ENCODE measurements around the gene TSEN54. TPM values are rescaled to one million over a fixed set of nuclear protein-coding genes. Genes with fewer than 3 reads are reported as not detected.

TSEN54 gene
- total and polyA plus RNA-seq, 2 donors from 2014 or later, result 25.8 to 33.8 TPM

DNA sequence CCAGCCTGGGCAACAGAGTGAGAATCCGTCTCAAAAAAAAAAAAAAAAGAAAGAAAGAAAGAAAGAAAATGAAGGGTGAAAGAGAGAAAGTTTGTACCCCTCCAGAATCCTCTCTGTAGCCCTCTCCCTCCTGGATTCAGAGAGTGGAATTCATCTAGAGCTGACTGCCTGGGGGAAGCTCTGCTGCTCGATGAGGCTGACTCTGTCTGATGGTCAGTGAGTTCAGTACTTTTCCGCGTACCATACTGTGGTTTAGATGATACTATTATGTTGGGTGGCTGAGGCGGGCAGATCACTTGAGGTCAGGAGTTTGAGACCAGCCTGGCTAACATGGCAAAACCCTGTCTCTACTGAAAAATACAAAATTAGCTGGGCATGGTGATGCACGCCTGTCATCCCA, 45.1 kb upstream of the TSEN54 start:
- Histone ChIP-seq H3K27me3 (ENCODE audit: control insufficient read depth, insufficient read depth, low read length) (no peaks in the 10 kb centered on the region), H3K4me3 (ENCODE audit: low read length in 3 of 3) (no peak overlapping the region), H3K9ac (ENCODE audit: low read length in 3 of 3) (no peak overlapping the region), H3K4me1 (ENCODE audit: control insufficient read depth in 2 of 3, insufficient read depth in 2 of 3, low read depth in 1 of 3, low read length in 3 of 3) (peaks cover 3 to 21% (median 7%) of the 10 kb centered on the region in 3 donors), H3K36me3 (ENCODE audit: control insufficient read depth in 2 of 3, insufficient read depth in 3 of 3, low read length in 3 of 3) (peaks cover 2 to 20% (median 5%) of the 10 kb centered on the region in 3 donors), H3K9me3 (ENCODE audit: control insufficient read depth in 2 of 3, insufficient read depth in 1 of 3, low read length in 3 of 3) (no peaks in the 10 kb centered on the region), H3K27ac (ENCODE audit: low read depth in 2 of 2, low read length in 2 of 2) (no peak overlapping the region)
- DNase-seq (no peak), FAIRE-seq (no peak)
- TF ChIP-seq, protein P1, sequence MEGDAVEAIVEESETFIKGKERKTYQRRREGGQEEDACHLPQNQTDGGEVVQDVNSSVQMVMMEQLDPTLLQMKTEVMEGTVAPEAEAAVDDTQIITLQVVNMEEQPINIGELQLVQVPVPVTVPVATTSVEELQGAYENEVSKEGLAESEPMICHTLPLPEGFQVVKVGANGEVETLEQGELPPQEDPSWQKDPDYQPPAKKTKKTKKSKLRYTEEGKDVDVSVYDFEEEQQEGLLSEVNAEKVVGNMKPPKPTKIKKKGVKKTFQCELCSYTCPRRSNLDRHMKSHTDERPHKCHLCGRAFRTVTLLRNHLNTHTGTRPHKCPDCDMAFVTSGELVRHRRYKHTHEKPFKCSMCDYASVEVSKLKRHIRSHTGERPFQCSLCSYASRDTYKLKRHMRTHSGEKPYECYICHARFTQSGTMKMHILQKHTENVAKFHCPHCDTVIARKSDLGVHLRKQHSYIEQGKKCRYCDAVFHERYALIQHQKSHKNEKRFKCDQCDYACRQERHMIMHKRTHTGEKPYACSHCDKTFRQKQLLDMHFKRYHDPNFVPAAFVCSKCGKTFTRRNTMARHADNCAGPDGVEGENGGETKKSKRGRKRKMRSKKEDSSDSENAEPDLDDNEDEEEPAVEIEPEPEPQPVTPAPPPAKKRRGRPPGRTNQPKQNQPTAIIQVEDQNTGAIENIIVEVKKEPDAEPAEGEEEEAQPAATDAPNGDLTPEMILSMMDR (IDR thresholded peaks at IDR 0.05; ENCODE audit: borderline replicate concordance, extremely low read depth, insufficient read depth), result no peak
- intact Hi-C loops (cut with DNase I), result no loop called here

DNA sequence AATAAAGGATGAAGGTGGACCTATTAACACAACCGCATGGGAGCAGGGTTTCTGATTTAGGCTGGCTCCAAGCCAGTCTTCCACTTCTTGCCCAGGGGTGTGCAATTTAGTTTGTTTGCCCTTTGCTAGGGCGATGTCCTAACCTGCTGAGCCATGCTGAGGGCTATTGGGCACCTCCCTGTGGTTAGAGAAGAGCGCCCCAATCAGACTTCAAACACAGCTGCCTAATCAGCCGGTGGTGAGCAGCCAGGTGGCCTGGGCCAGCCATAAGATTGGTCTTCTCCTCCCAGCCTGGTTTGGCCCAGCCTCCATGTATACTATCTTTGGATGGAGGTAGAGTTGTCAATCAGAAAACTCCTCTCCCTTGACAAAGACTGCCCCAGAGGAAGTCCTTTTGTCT, 44.2 kb upstream of the TSEN54 start:
- FAIRE-seq (no peak), DNase-seq (no peak)
- no peaks in the 10 kb centered on the region for H3K27me3 ChIP-seq (ENCODE audit: control insufficient read depth, insufficient read depth, low read length)
- H3K27ac ChIP-seq (ENCODE audit: low read depth in 2 of 2, low read length in 2 of 2), result no peak overlapping the region
- H3K4me3 ChIP-seq (ENCODE audit: low read length in 3 of 3), result no peak overlapping the region
- H3K9ac ChIP-seq (ENCODE audit: low read length in 3 of 3), result no peak overlapping the region
- H3K4me1 ChIP-seq (ENCODE audit: control insufficient read depth in 2 of 3, insufficient read depth in 2 of 3, low read depth in 1 of 3, low read length in 3 of 3), result peaks cover 10 to 29% (median 15%) of the 10 kb centered on the region in 3 donors
- TF ChIP-seq, protein P1 (IDR thresholded peaks at IDR 0.05; ENCODE audit: borderline replicate concordance, extremely low read depth, insufficient read depth), result no peak
- H3K9me3 ChIP-seq (ENCODE audit: control insufficient read depth in 2 of 3, insufficient read depth in 1 of 3, low read length in 3 of 3), result no peaks in the 10 kb centered on the region
- H3K36me3 ChIP-seq (ENCODE audit: control insufficient read depth in 2 of 3, insufficient read depth in 3 of 3, low read length in 3 of 3), result peaks cover 2 to 20% (median 5%) of the 10 kb centered on the region in 3 donors
- intact Hi-C loops (cut with DNase I), result no loop called here

DNA sequence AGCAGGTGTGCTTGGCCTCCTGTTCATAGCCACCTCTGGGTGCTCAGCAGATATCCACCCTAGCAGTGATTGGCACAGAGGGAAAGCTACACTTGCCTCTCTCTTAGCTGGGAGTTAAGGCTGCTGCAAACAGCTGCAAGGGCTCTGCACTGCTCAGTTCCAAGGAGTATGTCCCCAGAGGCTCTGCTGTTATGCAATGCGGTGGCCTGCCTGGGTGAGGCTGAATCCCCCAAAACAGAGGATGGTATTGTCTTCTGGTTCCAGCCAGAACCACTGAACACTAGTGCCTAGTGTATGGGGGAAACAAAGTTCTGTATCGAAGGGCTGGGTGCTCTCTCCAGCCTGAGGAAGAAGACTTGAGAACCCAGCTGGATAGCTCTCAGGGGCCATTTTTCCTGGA, 43.1 kb upstream of the TSEN54 start:
- FAIRE-seq (no peak), DNase-seq (no peak)
- Histone ChIP-seq H3K9ac (ENCODE audit: low read length in 3 of 3) (no peak overlapping the region), H3K9me3 (ENCODE audit: control insufficient read depth in 2 of 3, insufficient read depth in 1 of 3, low read length in 3 of 3) (no peaks in the 10 kb centered on the region), H3K36me3 (ENCODE audit: control insufficient read depth in 2 of 3, insufficient read depth in 3 of 3, low read length in 3 of 3) (peaks cover 2 to 20% (median 5%) of the 10 kb centered on the region in 3 donors), H3K4me3 (ENCODE audit: low read length in 3 of 3) (no peak overlapping the region), H3K27ac (ENCODE audit: low read depth in 2 of 2, low read length in 2 of 2) (no peak overlapping the region), H3K4me1 (ENCODE audit: control insufficient read depth in 2 of 3, insufficient read depth in 2 of 3, low read depth in 1 of 3, low read length in 3 of 3) (peaks cover 14 to 33% (median 18%) of the 10 kb centered on the region in 3 donors), H3K27me3 (ENCODE audit: control insufficient read depth, insufficient read depth, low read length) (no peaks in the 10 kb centered on the region)
- intact Hi-C loops (cut with DNase I), result no loop called here
- TF ChIP-seq, protein P1 (IDR thresholded peaks at IDR 0.05; ENCODE audit: borderline replicate concordance, extremely low read depth, insufficient read depth), result no peak

DNA sequence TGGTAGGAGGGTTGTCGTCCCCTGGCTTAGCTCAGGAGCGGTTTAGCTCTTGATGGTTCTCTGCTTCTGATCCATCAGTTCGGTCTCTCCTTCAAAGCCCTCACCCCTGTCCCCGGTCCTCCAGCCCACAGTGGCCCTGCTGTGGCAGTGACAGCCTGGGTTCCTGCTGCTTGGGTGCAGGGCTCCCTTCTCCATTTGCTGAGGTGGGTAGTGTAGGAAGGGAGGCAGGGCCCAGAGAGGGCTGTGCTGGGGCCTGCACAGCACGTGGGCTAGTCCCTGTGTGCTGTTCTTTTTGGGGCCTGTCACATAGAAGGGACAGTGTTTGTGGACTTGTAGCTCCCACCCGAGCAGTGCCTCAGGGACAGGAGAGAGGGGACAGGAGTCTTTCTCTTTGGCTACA, 41.6 kb upstream of the TSEN54 start:
- peaks cover 2 to 20% (median 5%) of the 10 kb centered on the region in 3 donors for H3K36me3 ChIP-seq (ENCODE audit: control insufficient read depth in 2 of 3, insufficient read depth in 3 of 3, low read length in 3 of 3)
- H3K9me3 ChIP-seq (ENCODE audit: control insufficient read depth in 2 of 3, insufficient read depth in 1 of 3, low read length in 3 of 3), result no peaks in the 10 kb centered on the region
- FAIRE-seq (no peak), DNase-seq (peak in 1 of 5 donors; percentile 58)
- intact Hi-C loops (cut with DNase I), result no loop called here
- H3K27me3 ChIP-seq (ENCODE audit: control insufficient read depth, insufficient read depth, low read length), result no peaks in the 10 kb centered on the region
- no peak overlapping the region for H3K4me3 ChIP-seq (ENCODE audit: low read length in 3 of 3)
- H3K27ac ChIP-seq (ENCODE audit: low read depth in 2 of 2, low read length in 2 of 2), result peak overlapping the region; percentile 39 to 74
- H3K9ac ChIP-seq (ENCODE audit: low read length in 3 of 3), result no peak overlapping the region
- TF ChIP-seq, protein P1 (IDR thresholded peaks at IDR 0.05; ENCODE audit: borderline replicate concordance, extremely low read depth, insufficient read depth), result no peak
- H3K4me1 ChIP-seq (ENCODE audit: control insufficient read depth in 2 of 3, insufficient read depth in 2 of 3, low read depth in 1 of 3, low read length in 3 of 3), result peaks cover 14 to 31% (median 18%) of the 10 kb centered on the region in 3 donors
